Measurements from ENCODE around the gene PTPRU. TPM values are rescaled to one million over a fixed set of nuclear protein-coding genes. Genes with fewer than 3 reads are reported as not detected.

The PTPRU gene
- total and polyA plus RNA-seq, 2 of the 8 experiments (the other 6 are each of a cell fraction or from before 2014, with no cell fraction given), result 33.8 to 41.8 TPM

GRCh38 chr1:29256394-29256793 is 20.1 kb downstream of the PTPRU start:
- no peak overlapping the region for H3K4me3 ChIP-seq (ENCODE audit: extremely low read depth in 1 of 4, insufficient read depth in 2 of 4, low read depth in 3 of 4, low read length in 4 of 4)
- H4K20me1 ChIP-seq (replicated peaks in 1 of 2; ENCODE audit: control insufficient read depth in 1 of 2, insufficient read depth in 2 of 2, low read length in 2 of 2), result peaks cover 0 to 8% of the 10 kb centered on the region in 2 experiments
- FAIRE-seq, result no peak

More at GRCh38 chr1:29256394-29256793, 20.1 kb downstream of the PTPRU start:
- Histone ChIP-seq H2BK5ac (ENCODE audit: low read depth, low read length) (no peak overlapping the region), H4K8ac (ENCODE audit: extremely low read depth, insufficient read depth, low read length) (no peak overlapping the region), H2BK120ac (replicated peaks; ENCODE audit: low read depth, low read length) (no peak overlapping the region), H3K36me3 (ENCODE audit: control insufficient read depth in 2 of 4, insufficient read depth in 4 of 4, low read length in 3 of 4) (no peaks in the 10 kb centered on the region), H2BK20ac (ENCODE audit: low read length) (no peak overlapping the region), H2BK15ac (ENCODE audit: low read length) (peak overlapping the region; percentile 84), H3K14ac (ENCODE audit: insufficient read length) (no peak overlapping the region), H3K23ac (ENCODE audit: insufficient read length) (no peak overlapping the region), H3K4ac (replicated peaks; ENCODE audit: insufficient read length, low read depth, low read length) (no peak overlapping the region), H3K23me2 (ENCODE audit: low read depth, low read length) (peaks cover 14% of the 10 kb centered on the region; the same call in 1 of the 2 replicates), H2BK12ac (ENCODE audit: low read depth, low read length) (no peak overlapping the region), H3K56ac (replicated peaks; ENCODE audit: insufficient read length, low read depth, low read length) (no peak overlapping the region), H4K5ac (ENCODE audit: insufficient read length, low read depth, low read length) (no peak overlapping the region), H2AK5ac (ENCODE audit: low read depth, low read length) (0 out of 2 replicates have a peak overlapping the region, but pooled peaks have one; percentile 0), H3K9ac (replicated peaks in 1 of 4; ENCODE audit: extremely low read depth in 1 of 4, low read depth in 3 of 4, low read length in 3 of 4) (no peak overlapping the region), H3K79me2 (ENCODE audit: control insufficient read depth in 1 of 2, insufficient read depth in 2 of 2, low read length in 2 of 2) (no peaks in the 10 kb centered on the region), H3K27ac (ENCODE audit: low read depth, low read length) (no peak overlapping the region), H3K27me3 (replicated peaks in 1 of 4; ENCODE audit: control insufficient read depth in 3 of 4, extremely low read depth in 1 of 4, insufficient read depth in 3 of 4, low read length in 3 of 4) (peaks cover 7 to 32% (median 27%) of the 10 kb centered on the region in 4 experiments), H3K18ac (ENCODE audit: extremely low read depth, low read length) (peak overlapping the region; percentile 44; the same call in 1 of the 2 replicates), H3K9me3 (ENCODE audit: insufficient read depth in 2 of 2, low read depth in 1 of 2, low read length in 1 of 2) (no peaks in the 10 kb centered on the region), H4K91ac (replicated peaks; ENCODE audit: insufficient read length, low read length) (no peak overlapping the region), H3K79me1 (ENCODE audit: low read depth, low read length) (no peaks in the 10 kb centered on the region; the same call in 1 of the 2 replicates), H3K4me1 (replicated peaks in 1 of 4; ENCODE audit: control insufficient read depth in 3 of 4, insufficient read depth in 4 of 4, low read length in 3 of 4) (peaks cover 8 to 23% (median 16%) of the 10 kb centered on the region in 4 experiments), H3K4me2 (ENCODE audit: insufficient read depth in 1 of 2, low read depth in 2 of 2, low read length in 2 of 2) (peak overlapping the region in 1 of 2 experiments; percentile 25; a peak in 1 of 4 replicates), H2AFZ (ENCODE audit: low read length) (no peak overlapping the region)
- WGBS, 2 experiments (ENCODE audit: extremely low coverage in 1 of 2, insufficient coverage in 1 of 2, insufficient read length in 1 of 2, insufficient replicate concordance in 2 of 2, low coverage in 1 of 2, low lambda C conversion rate in 2 of 2, missing lambda C conversion rate in 1 of 2), result 79% methylated on average over 5 of the region's 5 CpGs; no CpG with 5 or more reads in 1 of the 2 experiments
- no peak for DNase-seq (ENCODE audit: low read depth in 1 of 2, low spot score in 2 of 2)
- no peak for TF ChIP-seq ATF2 (IDR thresholded peaks at IDR 0.05; ENCODE audit: low read length)
- TF ChIP-seq RAD21 (IDR thresholded peaks at IDR 0.05 in 1 of 2, conservative IDR thresholded peaks at IDR 0.05 in 1 of 2; ENCODE audit: low read depth in 2 of 2, low read length in 2 of 2), result peak in 1 of 2 experiments; percentile 21; a peak in 1 of 4 replicates
- TF ChIP-seq CTCF (IDR thresholded peaks at IDR 0.05; ENCODE audit: control extremely low read depth in 1 of 3, insufficient read depth in 1 of 3, low read depth in 1 of 3, low read length in 3 of 3), result peak in 1 of 3 experiments; percentile 22; a peak in 1 of 4 replicates
- POLR2A ChIA-PET (ENCODE audit: partially characterized antibody), result interaction anchor here (0.9 to 2.1 kb wide), 3 partner anchors 10 to 14 kb away, joined by 3 to 5 read pairs (median 4); no protein-coding TSS in a partner anchor
- CTCF ChIA-PET (ENCODE audit: partially characterized antibody), result interaction anchor here (0.9 to 4.6 kb wide), 9 partner anchors 9 to 170 kb away, joined by 3 to 19 read pairs (median 4); no protein-coding TSS in a partner anchor

Data from H1 (cell line).